A549 (cell line): Measurements from ENCODE around the gene IL1RN.

Experiments used
- CHD4 ChIP-seq: fragments of 200-600 bp; sonication (generic); IDR thresholded peaks from 2 replicates; pipeline ENCODE4 v1.6.1; 2016; ENCODE audit warnings: antibody characterized with exemption, mild to moderate bottlenecking, borderline replicate concordance
- CTCF ChIP-seq: fragments of >200 bp; sonication (Bioruptor Twin); formaldehyde crosslinking; IDR thresholded peaks from 3 replicates; pipeline ENCODE4 v1.5.1; 2016
- HDAC2 ChIP-seq: fragments of 200-600 bp; sonication (generic); IDR thresholded peaks from 2 replicates; pipeline ENCODE4 v1.6.1; 2016
- JUNB ChIP-seq: fragments of >200 bp; sonication (Bioruptor Twin); formaldehyde crosslinking; IDR thresholded peaks from 2 replicates; pipeline ENCODE4 v1.6.1; 2016
- RFX5 ChIP-seq: fragments of 450-650 bp; IDR thresholded peaks from 2 replicates; pipeline ENCODE4 v1.7.1; 2014; ENCODE audit warnings: antibody characterized with exemption, mild to moderate bottlenecking, moderate library complexity
- RNF2 ChIP-seq: fragments of 200-600 bp; sonication (generic); IDR thresholded peaks from 2 replicates; pipeline ENCODE4 v1.6.1; 2016; ENCODE audit warnings: low read depth, mild to moderate bottlenecking, antibody characterized with exemption, moderate library complexity, borderline replicate concordance
- SREBF2 ChIP-seq: fragments of 450-650 bp; IDR thresholded peaks from 2 replicates; pipeline ENCODE4 v1.6.1; 2014; ENCODE audit warnings: mild to moderate bottlenecking, moderate library complexity
- TF ChIP-seq, protein P1 (sequence below): fragments of 450-650 bp; IDR thresholded peaks from 2 replicates; pipeline ENCODE4 v1.6.1; 2014; ENCODE audit warnings: antibody characterized with exemption

GRCh38 chr2:113124984-113125855 is 2.2 kb upstream of the IL1RN start:
- TF ChIP-seq RNF2, result no peak
- TF ChIP-seq CTCF, result no peak
- no peak for TF ChIP-seq CHD4
- TF ChIP-seq, protein P1, sequence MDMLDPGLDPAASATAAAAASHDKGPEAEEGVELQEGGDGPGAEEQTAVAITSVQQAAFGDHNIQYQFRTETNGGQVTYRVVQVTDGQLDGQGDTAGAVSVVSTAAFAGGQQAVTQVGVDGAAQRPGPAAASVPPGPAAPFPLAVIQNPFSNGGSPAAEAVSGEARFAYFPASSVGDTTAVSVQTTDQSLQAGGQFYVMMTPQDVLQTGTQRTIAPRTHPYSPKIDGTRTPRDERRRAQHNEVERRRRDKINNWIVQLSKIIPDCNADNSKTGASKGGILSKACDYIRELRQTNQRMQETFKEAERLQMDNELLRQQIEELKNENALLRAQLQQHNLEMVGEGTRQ, result no peak
- TF ChIP-seq RFX5, result no peak
- no peak for TF ChIP-seq JUNB
- no peak for TF ChIP-seq SREBF2
- TF ChIP-seq HDAC2, result no peak
